Stimulated activated CD4-positive, alpha-beta T cell treated with anti-CD3 and anti-CD28 coated beads, TNF-alpha, amount 100 ng/mL, for 4 hours (primary cell): ENCODE results near the gene CFAP74.
A peak's percentile ranks its signal among the peaks of the same experiment; 100 is the strongest.

ENCODE experiments used
- DNase-seq, 3 experiments: peaks; one replicate each; pipeline ENCODE4 v3.0.0-alpha.2; 2020; ENCODE audit warnings: low read depth in 3 of 3

The CFAP74 gene, protein sequence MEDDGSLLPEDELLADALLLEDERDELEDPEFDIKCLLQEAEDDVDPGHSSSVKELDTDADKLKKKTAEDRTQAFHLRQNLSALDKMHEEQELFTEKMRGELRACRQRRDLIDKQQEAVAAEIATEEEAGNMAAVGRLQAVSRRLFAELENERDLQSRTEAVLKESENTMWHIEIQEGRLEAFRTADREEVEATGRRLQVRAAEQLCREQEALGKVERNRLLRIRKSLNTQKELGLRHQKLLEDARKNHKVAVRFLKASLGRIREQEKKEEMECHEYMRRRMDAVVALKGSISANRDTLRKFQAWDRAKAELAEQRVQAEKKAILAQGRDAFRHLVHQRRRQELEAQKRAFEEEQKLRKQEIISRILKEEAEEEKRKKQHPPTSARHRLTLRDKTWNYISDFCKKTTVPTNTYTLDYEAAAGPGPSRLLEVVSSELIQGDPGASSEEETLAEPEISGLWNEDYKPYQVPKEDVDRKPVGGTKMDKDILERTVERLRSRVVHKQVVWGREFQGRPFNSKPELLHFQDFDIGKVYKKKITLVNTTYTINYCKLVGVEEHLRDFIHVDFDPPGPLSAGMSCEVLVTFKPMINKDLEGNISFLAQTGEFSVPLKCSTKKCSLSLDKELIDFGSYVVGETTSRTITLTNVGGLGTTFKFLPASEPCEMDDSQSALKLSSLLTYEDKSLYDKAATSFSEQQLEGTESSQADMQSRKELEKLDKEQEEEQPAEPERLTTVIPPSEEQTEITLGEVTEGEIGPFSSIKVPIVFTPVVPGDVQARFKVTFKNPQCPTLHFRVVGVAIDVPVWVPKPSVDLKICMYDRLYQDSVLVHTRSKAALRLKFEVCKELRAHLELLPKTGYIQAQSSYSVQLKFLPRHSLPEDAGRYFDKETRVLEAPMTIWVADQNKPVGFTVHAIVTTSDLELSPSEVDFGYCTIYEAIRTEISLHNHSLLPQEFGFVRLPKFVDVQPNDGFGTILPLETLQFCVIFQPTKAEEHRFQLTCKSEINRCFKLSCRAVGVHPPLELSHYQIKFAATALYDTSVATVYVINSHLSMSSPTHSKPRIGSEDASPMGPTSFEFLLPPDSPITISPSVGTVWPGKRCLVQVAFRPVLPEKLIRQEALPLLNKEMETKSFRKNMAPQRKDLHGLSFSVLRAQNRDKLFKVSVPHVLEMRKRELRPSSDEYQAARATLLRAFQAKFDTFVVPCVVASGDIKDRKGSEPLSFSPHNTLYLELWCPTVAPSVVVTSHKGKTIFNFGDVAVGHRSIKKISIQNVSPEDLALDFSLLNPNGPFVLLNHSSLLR (N-terminal part only)

DNA sequence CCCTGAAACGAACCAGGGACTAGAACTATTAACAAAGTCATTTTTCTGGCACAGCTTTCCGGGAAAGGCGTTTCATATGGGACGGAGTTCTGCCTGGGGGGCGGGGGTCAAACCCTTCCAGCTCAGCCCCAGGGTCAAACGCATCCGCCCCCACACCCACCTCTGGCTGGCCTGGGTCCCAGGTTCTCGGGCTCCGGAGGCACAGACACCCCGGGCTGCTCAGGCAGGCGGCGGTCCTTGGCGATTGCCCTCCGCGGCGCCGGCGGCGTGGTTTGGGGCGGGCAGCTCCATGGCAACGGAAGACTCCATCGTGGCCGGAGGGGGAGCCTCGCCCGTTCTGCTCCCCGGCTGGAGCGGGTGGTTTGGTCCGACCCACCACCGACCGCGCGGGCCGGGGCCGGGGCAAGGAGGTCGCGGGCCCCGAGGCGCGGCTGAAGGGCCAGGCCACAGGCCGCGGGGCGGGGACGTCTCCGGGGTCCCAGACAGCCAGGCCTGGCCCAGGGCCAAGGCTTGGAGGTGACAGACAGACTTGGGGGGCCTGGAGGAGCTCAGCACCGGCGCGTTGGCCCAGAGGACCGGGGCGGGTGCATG is at the start of gene CFAP74:
CFAP74 (minus strand) TSS at position 246 of the 591 bp plus-strand sequence. CDS start 12,830 bp downstream, outside the sequence.
- no peak for DNase-seq

DNA sequence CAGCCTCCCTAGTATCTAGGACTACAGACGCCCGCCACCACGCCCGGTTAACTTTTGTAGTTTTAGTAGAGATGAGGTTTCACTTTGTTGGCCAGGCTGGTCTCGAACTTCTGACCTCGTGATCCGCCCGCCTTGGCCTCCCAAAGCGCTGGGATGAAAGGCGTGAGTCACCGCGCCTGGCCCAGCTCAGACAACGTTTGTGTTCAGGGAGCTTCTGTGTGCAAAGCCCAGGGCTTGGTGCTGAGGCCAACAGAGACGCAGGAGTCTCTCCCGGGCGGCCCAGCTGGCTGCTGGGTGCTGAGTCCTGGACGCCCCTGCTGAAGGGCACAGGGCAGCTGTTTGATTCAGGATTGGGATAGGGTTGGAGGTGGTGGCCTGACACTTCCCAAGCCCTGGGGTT is 49.6 kb upstream of the CFAP74 start:
- no peak for DNase-seq

DNA sequence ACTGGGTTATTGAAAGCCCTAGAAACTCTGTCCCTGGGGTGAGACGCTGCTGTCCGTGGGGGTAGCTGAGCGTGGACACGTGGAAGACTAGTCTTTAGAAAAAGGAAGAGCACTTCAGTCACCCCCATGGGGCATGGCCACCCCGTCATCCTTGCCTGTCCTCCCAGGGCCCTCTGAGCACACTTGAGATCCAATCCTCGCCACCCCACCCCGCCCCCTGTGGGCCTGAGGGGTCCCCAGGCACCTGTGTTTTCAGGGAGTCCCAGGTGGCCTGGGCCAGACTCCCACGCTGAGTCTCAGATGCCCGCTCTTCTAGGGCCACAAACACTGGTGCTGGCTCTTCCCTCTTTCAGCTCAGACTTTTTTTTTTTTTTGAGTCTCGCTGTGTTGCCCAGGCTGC is 49.2 kb upstream of the CFAP74 start:
- no peak for DNase-seq

DNA sequence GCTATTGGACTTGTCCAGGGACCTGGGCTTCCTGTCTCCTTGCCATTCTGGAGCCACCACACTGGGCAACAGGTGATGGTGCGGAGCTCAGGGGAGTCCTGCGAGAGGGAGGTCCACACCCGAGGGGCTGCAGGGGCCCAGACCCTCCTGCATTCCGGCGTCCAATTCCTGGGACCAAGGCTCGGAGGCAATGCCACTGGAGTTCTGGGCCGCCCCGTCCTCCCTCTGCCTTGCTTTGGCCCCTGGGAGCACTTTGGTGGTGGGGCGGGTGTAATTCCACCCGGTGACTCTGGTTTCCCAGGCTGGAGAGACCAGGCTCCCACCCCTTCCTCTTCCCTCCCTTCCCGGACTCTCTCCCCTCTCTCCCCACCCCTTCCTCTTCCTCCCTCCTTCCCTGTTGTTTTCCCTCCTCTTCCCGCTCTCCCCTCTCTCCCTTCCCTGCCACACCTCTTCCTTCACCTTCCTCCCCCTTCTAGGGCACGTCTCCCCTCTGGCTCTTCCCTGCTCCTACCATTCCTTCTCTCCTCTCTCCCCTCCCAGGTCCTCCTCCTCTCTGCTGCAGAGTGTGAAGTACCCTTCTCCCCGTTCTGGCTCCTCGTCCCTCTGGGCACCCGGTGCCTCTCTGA is 48.6 kb upstream of the CFAP74 start:
- no peak for DNase-seq

DNA sequence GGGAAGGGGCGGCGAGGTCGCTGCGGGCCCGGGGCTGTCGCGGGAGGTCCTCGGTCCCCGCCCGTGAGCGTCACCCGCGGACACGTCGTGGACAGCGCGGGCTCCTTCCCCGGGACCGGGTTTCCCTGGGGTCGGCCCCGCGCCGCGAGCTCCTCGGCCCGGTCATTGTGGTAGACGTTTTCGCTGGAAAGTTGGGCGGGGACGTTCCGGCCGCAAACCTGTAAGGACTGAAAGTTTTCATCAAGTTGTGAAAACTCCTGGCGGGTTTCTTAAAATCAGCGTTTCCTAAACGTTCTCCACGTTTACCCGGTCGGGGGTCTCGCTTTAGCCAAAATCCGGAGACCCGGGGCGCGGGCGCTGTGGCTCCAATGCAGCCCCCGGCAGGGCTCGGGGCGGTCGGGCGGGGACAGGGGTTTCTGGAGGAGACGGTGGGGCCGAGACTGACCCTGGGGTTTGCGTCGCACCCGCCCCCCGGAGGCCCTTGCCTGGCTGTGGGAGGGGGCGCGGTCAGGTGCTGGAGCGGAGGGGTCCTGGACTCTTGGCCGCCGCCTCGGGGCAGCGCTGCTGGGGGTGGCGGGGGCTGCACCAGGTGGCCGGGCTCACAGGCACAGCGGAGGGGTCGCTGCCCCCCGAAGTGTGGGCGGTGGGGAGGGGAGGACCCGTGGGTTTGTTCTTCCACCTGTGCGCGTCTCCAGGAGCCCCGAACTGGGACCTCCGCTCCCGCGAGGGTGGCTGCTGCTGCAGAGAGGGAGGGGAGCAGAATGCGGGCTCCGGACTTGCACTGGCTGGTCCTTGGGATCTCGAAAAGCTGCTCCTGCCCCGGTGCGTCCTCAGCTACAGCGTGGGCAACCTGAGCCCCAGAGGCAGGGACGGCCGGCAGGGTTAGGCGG is 47.5 kb upstream of the CFAP74 start:
- no peak for DNase-seq

DNA sequence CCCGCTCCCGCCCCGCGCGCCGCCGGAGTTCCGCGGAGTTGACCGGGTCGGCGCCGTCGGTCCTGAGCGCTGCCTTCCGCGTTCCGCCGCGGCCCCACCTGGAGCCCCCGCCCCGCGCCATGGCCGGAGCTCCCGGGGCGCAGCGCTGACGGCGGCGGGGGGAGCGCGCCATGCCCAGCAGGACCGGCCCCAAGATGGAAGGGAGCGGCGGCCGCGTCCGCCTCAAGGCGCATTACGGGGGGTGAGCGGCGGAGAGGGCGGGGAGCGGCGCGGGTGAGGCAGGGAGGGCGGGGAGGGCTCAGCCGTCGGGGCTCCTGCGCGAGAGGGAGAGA is 46.8 kb upstream of the CFAP74 start:
- DNase-seq, result no peak

DNA sequence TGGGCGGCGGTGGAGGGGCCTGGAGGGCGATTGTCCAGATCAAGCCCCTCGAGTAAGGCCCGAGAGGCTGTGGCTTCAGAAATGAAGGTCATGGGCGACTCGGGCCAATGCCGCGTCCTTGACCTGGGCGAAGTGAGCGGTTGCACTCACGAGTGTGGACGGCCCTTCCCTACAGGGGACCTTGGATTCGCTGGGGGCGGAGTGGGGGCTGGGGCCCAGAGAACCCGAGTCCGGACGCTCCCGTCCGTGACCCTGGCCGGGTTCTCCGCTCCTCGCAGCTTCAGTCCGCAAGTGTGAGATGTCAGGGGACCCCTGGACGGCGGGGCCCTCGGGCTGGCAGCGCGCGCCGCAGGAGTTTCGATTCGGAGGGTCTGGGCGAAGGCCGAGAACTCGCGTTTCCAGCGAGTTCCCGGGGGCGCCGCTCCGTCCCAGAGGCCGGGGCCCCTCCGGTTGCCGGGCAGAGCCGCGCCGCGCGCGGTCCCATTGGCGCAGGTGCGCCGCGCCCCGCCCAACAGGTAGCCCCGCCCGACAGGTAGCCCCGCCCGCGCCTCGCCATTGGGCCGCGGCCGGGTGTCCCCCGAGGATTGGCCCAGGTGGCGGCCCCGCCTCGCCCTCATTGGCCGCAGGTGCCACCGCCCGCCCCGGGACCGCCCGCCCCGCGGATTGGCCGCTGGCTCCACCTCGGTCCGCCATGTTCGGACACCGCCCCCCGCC is 46.3 kb upstream of the CFAP74 start, which contains the start of gene PRKCZ:
PRKCZ (plus strand) TSS at position 694 of the 714 bp plus-strand sequence. CDS start 220 bp downstream, outside the sequence.
- DNase-seq, result peak; percentile 91 to 92 (median 92)

DNA sequence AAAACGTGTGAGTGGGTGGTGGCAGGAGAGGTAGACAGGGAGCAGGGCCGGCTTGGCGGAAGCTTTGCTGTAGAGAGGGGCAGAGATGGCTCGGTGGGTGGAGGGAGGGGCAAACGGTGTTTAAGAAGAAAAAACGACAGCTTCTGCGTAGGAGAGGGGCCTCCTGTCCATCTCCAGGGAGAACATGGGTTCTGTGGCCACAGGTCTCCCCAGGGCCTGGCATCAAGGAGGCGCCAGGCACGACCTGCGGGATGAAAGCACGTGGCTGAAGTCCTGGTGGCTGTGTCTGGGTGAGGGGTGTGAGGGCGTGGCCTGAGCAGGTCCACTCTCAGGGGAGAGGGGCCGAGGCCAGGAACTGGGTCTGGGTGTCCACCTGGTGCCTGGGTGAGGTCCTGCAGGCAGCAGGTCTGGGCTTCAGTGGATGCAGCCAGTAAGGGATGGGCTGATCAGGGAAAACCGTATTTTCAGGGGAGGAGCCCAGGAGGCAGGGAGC is 45.7 kb upstream of the CFAP74 start:
- no peak for DNase-seq

DNA sequence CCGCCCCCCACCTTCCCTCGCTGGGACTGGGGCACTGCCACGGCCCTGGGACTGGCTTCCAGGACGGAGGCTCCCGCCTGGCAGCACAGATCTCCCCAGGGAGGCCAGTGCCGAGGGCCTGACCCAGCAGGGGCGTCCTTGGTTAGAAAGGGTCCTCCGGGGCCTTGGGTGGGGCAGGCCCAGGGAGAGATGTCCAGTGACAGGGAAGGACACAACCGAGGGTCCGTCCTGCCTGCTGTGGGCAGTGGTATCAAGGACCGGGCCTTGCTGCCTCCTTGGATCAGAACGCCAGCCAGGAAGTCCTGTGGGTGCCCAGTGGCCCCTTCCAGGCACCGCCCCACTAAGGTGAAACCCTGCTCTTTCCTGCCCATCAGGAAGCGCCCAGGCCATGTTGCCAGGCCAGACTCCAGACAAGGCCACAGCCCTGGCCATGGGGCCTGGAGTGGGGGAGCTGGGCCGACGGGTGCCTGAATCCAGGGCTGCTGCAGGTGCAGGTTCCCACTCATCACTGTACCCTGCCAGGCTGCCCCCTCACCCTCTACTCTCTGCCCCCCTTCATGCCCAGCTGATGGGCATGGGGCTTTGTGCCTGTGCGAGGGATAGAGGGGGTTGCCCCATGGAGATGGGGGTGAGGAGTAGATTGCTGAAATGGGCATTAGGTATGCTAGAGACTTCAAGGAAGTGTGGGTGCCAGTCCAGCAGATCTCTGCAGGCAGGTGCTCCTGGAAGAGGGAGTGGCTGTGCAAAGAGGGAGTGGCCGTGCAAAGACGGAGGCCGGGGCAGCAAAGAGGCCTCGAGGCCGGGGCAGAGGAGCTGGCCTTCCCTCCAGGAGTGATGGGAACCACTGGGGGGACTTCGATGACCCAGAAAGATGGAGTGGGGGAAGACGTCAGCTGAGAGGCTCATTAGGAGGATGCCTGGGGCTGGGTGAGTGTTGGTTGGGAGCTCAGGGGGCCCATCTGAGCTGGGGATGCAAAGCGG is 44.5 kb upstream of the CFAP74 start:
- DNase-seq, result no peak

DNA sequence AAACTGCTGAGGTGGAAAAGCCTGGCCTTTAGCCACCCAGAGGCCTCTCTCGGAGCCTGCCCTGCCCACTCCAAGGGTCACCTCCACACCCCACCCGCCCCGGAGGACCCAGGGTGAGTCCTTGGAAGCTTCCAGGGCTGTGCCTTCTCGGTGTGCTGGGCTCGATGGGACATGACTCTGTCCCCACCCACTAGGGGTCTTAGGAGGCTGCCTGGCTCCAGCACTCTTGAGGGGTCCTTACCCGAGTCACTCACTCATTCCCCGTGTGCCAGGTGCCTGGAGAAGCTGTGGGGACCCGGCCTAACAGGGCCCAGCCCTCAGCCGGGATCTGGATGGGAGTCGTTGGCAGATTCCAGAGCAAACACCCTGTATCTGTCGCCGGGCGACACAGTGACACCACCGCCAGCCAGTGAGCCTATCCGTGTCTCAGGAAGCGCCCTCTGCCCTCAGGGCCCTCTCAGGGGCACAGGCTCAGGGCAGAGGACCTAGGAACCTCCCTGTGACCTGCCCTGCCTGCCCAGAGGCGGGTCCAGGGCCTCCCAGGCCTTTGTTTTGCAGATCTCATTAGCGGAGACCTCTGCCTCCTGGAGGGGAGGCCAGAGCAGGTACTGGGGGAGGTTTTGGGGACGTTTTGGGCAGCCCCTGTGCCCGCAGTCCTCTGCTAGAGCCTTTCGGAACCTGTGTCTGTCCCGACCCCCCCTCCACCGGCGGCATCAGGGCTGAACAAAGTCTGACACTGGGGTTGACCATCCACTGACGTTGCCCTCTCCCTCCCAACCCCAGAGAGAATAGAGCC is 43.6 kb upstream of the CFAP74 start:
- DNase-seq, result no peak

DNA sequence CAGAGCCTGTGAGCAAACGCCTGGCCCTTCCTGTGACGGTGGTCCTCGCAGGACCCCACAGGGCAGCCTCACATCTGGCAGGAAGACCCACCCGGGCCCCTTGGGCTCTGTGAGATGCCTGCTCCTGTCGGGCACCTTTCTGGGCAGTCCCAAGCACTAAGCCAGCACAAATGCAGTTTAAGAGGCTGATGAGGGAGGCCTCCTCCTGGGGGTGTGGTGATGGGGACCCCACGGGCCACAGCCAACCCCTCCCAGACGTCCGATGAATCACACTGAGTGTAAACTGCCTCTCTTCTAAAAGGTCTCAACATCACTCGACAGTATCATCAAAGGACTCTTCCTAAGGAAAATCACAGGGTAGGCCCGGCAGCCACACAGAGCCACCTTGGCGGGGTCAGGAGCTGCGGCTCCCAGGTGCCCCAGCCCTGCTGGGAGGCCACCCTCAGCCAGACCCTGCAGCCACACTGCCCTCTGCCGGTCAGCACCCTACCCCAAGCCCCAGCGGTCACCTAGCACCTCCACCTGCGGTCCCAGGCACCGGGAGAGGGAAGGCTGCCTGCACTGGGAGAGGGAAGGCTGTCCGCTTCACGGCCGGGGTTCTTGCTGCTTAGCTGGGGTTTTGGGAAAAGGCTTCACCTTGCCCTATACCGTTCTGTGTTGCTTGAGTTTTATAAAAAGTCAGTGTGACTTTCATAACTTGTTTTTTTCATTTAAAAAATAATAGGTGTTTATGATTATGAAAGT is 42.8 kb upstream of the CFAP74 start:
- no peak for DNase-seq

DNA sequence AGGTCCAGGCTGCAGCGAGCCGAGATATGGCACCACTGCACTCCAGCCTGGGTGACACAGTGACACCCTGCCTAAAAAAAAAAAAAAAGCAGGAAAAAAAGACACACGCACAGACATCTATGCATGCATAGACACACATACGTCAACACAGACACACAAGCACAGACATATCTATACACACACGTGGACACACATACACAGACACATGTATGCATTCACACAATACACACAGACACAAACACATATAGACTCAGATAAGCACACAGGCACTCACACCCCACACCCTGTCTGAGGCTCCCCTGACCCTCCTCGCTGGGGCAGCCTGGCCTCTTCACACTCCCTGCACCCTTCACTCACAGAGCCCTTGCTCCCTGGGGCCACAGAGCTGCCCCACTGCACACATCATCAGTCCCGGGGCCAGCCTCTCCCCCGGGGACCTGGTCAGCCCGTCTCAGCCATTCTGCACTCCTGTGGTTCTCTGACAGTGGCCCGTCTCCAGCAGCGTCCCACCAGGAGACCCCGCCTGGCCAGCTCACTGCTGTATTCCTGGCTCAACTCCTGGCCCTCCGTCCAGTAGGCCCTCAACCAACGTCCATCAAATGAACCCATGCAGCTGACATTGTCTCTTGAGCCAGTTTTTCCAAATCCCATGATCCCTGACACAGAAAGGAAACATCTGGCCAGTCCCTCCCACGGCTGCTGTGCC is 42.0 kb upstream of the CFAP74 start:
- DNase-seq, result no peak

DNA sequence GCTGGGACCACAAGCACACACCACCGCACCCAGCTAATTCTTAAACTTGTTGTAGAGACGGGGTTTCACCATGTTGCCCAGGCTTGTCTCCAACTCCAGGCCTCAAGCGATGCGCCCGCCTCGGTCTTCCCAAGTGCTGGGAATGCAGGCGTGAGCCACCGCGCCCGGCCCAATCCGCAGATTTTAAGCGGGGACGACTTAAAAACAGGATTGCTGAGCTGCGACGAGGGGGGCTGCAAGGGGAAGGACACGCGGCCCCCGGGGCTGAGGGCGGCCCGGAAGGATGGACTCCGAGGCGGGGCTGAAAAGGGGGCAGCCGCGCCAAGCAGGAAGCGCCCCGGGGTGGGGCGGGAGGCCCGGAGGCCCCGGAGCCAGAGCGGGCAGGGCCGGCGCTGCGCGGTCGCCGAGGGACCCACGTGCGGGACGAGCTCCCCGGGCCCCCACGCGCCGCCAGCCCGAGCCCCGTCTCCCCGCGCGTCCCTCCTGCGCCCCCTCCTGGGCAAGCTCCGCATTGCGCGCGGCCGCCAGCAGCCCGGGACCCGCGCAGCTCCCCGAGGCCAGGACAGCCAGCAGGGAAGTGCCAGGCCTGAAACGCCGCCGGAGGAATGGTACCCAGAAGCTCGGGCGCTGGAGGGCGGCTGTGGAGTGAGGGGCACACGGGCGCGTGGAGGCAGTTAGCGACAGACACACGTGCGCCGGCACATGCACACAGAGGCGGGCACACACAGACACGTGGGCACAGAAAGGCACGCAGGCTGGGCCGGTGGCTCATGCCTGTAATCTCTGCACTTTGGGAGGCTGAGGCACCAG is 41.1 kb upstream of the CFAP74 start:
- peak; percentile 61 to 74 (median 70) for DNase-seq

DNA sequence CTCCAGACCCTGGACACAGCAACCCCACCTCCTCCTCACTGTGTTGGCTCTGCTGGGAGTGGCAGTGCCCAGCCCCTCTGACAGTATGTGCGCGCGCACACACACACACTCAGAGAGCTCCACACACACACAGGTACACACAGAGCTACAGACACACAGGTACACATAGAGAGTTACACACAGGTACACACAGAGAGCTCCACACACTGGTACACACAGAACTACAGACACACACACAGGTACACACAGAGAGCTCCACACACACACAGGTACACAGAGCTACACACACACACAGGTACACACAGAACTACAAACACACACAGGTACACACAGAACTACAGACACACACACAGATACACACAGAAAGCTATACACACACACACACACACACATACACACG is 40.3 kb upstream of the CFAP74 start:
- no peak for DNase-seq
